Neural cell (in vitro differentiated cells): ENCODE measurements around the gene AMBN. TPM values are rescaled to one million over a fixed set of nuclear protein-coding genes. Genes with fewer than 3 reads are reported as not detected.

Source experiments
- H2AFZ ChIP-seq: fragments of 200-600, 300-800 bp; sonication (generic), shearing (Covaris generic); 2 replicates; pipeline ENCODE4 v1.6.0; 2014; ENCODE audit warnings: low read depth, mild to moderate bottlenecking, antibody characterized with exemption, low read length, moderate library complexity
- H3F3A ChIP-seq: fragments of 200-600 bp; shearing (Covaris generic); 2 replicates; pipeline ENCODE4 v1.6.1; 2016; ENCODE audit warnings: mild to moderate bottlenecking, moderate library complexity, mixed read lengths, antibody characterized with exemption, low read length; ENCODE audit not compliant: insufficient read depth, poor library complexity, severe bottlenecking
- H3K27ac ChIP-seq: fragments of 200-600, 300-800 bp; sonication (generic), shearing (Covaris generic); 2 replicates; pipeline ENCODE4 v1.5.1; 2014; ENCODE audit warnings: mild to moderate bottlenecking, low read length, moderate library complexity
- H3K27me3 ChIP-seq: fragments of 300-800, 200-600 bp; sonication (generic), shearing (Covaris generic); 2 replicates; pipeline ENCODE4 v1.6.0; 2014; ENCODE audit warnings: mild to moderate bottlenecking, low read depth, low read length, moderate library complexity; ENCODE audit not compliant: insufficient read depth
- H3K36me3 ChIP-seq: fragments of 300-800, 200-600 bp; sonication (generic), shearing (Covaris generic); 2 replicates; pipeline ENCODE4 v1.5.1; 2014; ENCODE audit warnings: mild to moderate bottlenecking, antibody characterized with exemption, low read length, moderate library complexity; ENCODE audit not compliant: insufficient read depth
- H3K4me2 ChIP-seq: fragments of 300-800, 200-600 bp; sonication (generic), shearing (Covaris generic); 2 replicates; pipeline ENCODE4 v1.6.0; 2014; ENCODE audit warnings: mild to moderate bottlenecking, low read length
- H3K4me3 ChIP-seq: fragments of 300-800, 200-600 bp; sonication (generic), shearing (Covaris generic); 2 replicates; pipeline ENCODE4 v1.5.1; 2014; ENCODE audit warnings: mild to moderate bottlenecking, low read length, moderate library complexity
- H3K79me2 ChIP-seq: fragments of 200-600 bp; shearing (Covaris generic); replicated peaks from 2 replicates; pipeline ENCODE4 v1.6.0; 2014; ENCODE audit warnings: mild to moderate bottlenecking, low read length, moderate library complexity; ENCODE audit not compliant: insufficient read depth
- H3K9ac ChIP-seq: fragments of 300-800, 200-600 bp; sonication (generic), shearing (Covaris generic); 2 replicates; pipeline ENCODE4 v1.6.1; 2016; ENCODE audit warnings: mild to moderate bottlenecking, low read length, mixed read lengths
- H3K9me2 ChIP-seq: fragments of 200-600 bp; shearing (Covaris generic); 2 replicates; pipeline ENCODE4 v1.6.1; 2016; ENCODE audit warnings: mild to moderate bottlenecking, low read length, mixed read lengths; ENCODE audit not compliant: insufficient read depth
- H3K9me3 ChIP-seq: fragments of 200-600, 300-800 bp; sonication (generic), shearing (Covaris generic); 2 replicates; pipeline ENCODE4 v1.6.1; 2016; ENCODE audit warnings: mild to moderate bottlenecking, mixed run types, low read length, moderate library complexity, mixed read lengths
- H4K20me1 ChIP-seq: fragments of 200-600 bp; shearing (Covaris generic); 2 replicates; pipeline ENCODE4 v1.6.1; 2016; ENCODE audit warnings: mild to moderate bottlenecking, mixed run types; ENCODE audit not compliant: insufficient read depth
- CTCF ChIP-seq: fragments of 450-650 bp; IDR thresholded peaks from 2 replicates; pipeline ENCODE4 v1.5.1; 2014; ENCODE audit warnings: antibody characterized with exemption, mild to moderate bottlenecking, moderate library complexity; ENCODE audit not compliant: poor library complexity, severe bottlenecking
- EP300 ChIP-seq: fragments of 450-650 bp; conservative IDR thresholded peaks from 2 replicates; pipeline ENCODE4 v1.6.1; 2014; ENCODE audit warnings: antibody characterized with exemption, mild to moderate bottlenecking, moderate library complexity; ENCODE audit not compliant: poor library complexity, severe bottlenecking
- EZH2 ChIP-seq: fragments of 200-600, 300-800 bp; shearing (Covaris generic), sonication (generic); IDR thresholded peaks from 2 replicates; pipeline ENCODE4 v1.6.1; 2014; ENCODE audit warnings: antibody characterized with exemption, low read length, borderline replicate concordance, mild to moderate bottlenecking; ENCODE audit not compliant: insufficient read depth, poor library complexity, severe bottlenecking
- MXI1 ChIP-seq: fragments of 450-650 bp; conservative IDR thresholded peaks from 2 replicates; pipeline ENCODE4 v1.6.1; 2014; ENCODE audit warnings: antibody characterized with exemption, mild to moderate bottlenecking; ENCODE audit not compliant: poor library complexity, severe bottlenecking
- POLR2AphosphoS5 ChIP-seq: IDR thresholded peaks from 2 replicates; pipeline ENCODE4 v1.6.1; 2012
- RAD21 ChIP-seq: fragments of 450-650 bp; conservative IDR thresholded peaks from 2 replicates; pipeline ENCODE4 v1.6.1; 2014; ENCODE audit warnings: antibody characterized with exemption, mild to moderate bottlenecking, moderate library complexity
- REST ChIP-seq: IDR thresholded peaks from 2 replicates; pipeline ENCODE4 v1.6.1; 2012; ENCODE audit warnings: borderline replicate concordance
- SMC3 ChIP-seq: fragments of 450-650 bp; conservative IDR thresholded peaks from 2 replicates; pipeline ENCODE4 v1.6.1; 2014; ENCODE audit warnings: antibody characterized with exemption, mild to moderate bottlenecking, moderate library complexity; ENCODE audit not compliant: poor library complexity
- TAF1 ChIP-seq: IDR thresholded peaks from 2 replicates; pipeline ENCODE4 v1.6.1; 2012; ENCODE audit warnings: low read depth
- polyA plus RNA-seq: library from polyadenylated mRNA; depleted of rRNA; stranded (reverse); fragments of >200 nt; gene quantifications from 2 replicates; pipeline ENCODE4 v1.2.3, GENCODE V29; 2014

AMBN gene
- polyA plus RNA-seq, 1 donor from 2014 or later: 1.2 TPM

DNA sequence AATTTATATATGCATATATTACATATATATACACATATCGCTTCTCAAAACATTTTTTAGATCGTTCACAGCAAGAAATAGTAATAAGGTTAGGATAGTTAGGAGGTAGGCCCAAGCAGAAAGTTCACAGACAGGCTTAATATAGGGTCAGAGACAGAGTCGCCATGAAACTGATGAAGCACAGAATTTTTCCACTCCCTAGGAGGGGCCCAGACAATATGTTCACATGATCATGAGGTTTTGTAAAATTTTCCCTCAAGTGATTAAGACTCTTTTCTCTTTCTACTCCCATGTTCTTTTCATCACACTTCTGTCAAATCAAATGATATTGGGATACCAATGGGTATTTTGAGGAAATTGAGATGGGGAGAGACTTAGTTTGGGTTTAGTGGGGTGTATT, 31.3 kb downstream of the AMBN start:
- Histone ChIP-seq H3K9me2 (no peaks in the 10 kb centered on the region), H3K9me3 (no peaks in the 10 kb centered on the region), H3K27ac (no peak overlapping the region), H3F3A (no peaks in the 10 kb centered on the region), H2AFZ (no peak overlapping the region), H3K27me3 (no peaks in the 10 kb centered on the region), H3K36me3 (no peaks in the 10 kb centered on the region), H3K79me2 (no peaks in the 10 kb centered on the region), H3K9ac (no peak overlapping the region), H4K20me1 (no peaks in the 10 kb centered on the region), H3K4me3 (no peak overlapping the region), H3K4me2 (no peak overlapping the region)
- TF ChIP-seq EP300 (no peak), MXI1 (no peak), RAD21 (no peak), POLR2AphosphoS5 (no peak), SMC3 (no peak), EZH2 (no peak), REST (no peak), TAF1 (no peak), CTCF (no peak)

DNA sequence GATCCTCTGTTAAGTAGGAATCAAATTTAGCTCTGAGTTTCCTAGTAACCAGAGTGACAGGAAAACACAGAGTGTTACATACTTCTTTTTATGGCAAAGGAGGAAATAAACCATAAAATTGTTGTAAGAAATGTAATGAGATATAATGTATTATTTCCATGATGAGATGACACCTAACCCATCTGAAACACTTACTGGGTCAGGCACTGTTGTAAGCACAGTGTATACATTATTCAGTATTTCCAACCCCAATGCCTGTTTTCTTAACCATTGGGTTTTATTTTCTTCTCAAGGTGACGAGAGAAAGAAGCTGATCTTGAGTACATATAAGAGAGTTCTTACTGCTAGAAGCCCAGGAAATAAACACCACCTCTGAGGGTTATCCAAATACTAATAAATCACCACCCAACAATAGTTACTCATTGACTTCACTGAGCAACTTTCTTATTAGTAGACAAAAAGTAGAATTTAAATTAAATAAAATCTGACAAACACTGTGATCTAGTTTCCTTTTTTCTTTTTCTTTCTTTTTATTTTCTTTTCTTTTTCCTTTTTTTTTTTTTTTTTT, 32.3 kb downstream of the AMBN start:
- H2AFZ ChIP-seq: no peak overlapping the region
- H3K4me3 ChIP-seq: no peak overlapping the region
- H4K20me1 ChIP-seq: no peaks in the 10 kb centered on the region
- no peaks in the 10 kb centered on the region for H3F3A ChIP-seq
- TF ChIP-seq EP300: peak; percentile 15
- no peak for TF ChIP-seq EZH2
- no peaks in the 10 kb centered on the region for H3K27me3 ChIP-seq
- no peaks in the 10 kb centered on the region for H3K9me3 ChIP-seq
- no peak overlapping the region for H3K9ac ChIP-seq
- H3K36me3 ChIP-seq: no peaks in the 10 kb centered on the region
- H3K4me2 ChIP-seq: no peak overlapping the region
- H3K9me2 ChIP-seq: no peaks in the 10 kb centered on the region
- H3K79me2 ChIP-seq: no peaks in the 10 kb centered on the region
- no peak overlapping the region for H3K27ac ChIP-seq
